K562 (cell line): ENCODE results near the gene OXA1L. TPM values are rescaled to one million over a fixed set of nuclear protein-coding genes. Genes with fewer than 3 reads are reported as not detected.

Experiments used
- EHMT2 ChIP-seq: fragments of 450-650 bp; IDR thresholded peaks from 2 replicates; pipeline ENCODE4 v1.6.1; 2018; ENCODE audit warnings: antibody characterized with exemption
- EP400 ChIP-seq: fragments of 450-650 bp; IDR thresholded peaks from 2 replicates; pipeline ENCODE4 v1.6.1; 2017; ENCODE audit warnings: antibody characterized with exemption, mild to moderate bottlenecking, moderate library complexity
- HNRNPLL ChIP-seq: fragments of 200-400 bp; formaldehyde crosslinking; IDR thresholded peaks from 2 replicates; pipeline ENCODE4 v1.6.1; 2017; ENCODE audit warnings: low read length, low read depth, mild to moderate bottlenecking; ENCODE audit not compliant: poor library complexity, severe bottlenecking
- HSF4 ChIP-seq: fragments of 250-450 bp; sonication (Bioruptor Pico); IDR thresholded peaks from 2 replicates; pipeline ENCODE4 v2.1.2; 2022; ENCODE audit warnings: mild to moderate bottlenecking, moderate library complexity, borderline replicate concordance
- PCBP1 ChIP-seq: fragments of 200-400 bp; formaldehyde crosslinking; IDR thresholded peaks from 2 replicates; pipeline ENCODE4 v1.6.1; 2018; ENCODE audit warnings: mild to moderate bottlenecking, low read depth, low read length; ENCODE audit not compliant: poor library complexity, severe bottlenecking
- POLR2AphosphoS2 ChIP-seq: IDR thresholded peaks from 2 replicates; pipeline ENCODE4 v1.6.1; 2012; ENCODE audit warnings: low read length, improper control_type of control experiment
- RBM22 ChIP-seq: fragments of 200-400 bp; formaldehyde crosslinking; IDR thresholded peaks from 2 replicates; pipeline ENCODE4 v1.6.1; 2018; ENCODE audit warnings: low read length, low read depth; ENCODE audit not compliant: poor library complexity, severe bottlenecking
- XRCC5 ChIP-seq: fragments of 200-400 bp; formaldehyde crosslinking; IDR thresholded peaks from 2 replicates; pipeline ENCODE4 v1.6.1; 2017; ENCODE audit warnings: low read depth, mild to moderate bottlenecking, low read length
- ZBTB17 ChIP-seq: fragments of 450-650 bp; formaldehyde crosslinking; IDR thresholded peaks from 2 replicates; pipeline ENCODE4 v1.4.0; 2020; ENCODE audit warnings: mild to moderate bottlenecking
- ZNF41 ChIP-seq: fragments of 250-450 bp; sonication (Bioruptor Pico); conservative IDR thresholded peaks from 2 replicates; pipeline ENCODE4 v1.4.0; 2020; ENCODE audit warnings: mild to moderate bottlenecking
- polyA plus RNA-seq, 8 experiments: library from polyadenylated mRNA; depleted of rRNA in 4 of 8; stranded (reverse) in 5 of 8; unstranded in 3 of 8; fragments of >200 nt; fragmentation: Nextera tagmentation in 2 of 8; fragmentation: Illumina TruSeq in 1 of 8; extraction: Ambion mirVana in 2 of 8; extraction: Trizol in 1 of 8; gene quantifications; 2 replicates each; pipeline versions ENCODE4 v1.2.1 to v1.2.3, GENCODE V29; 2011 to 2014; ENCODE audit warnings: inconsistent platforms in 1 of 8, missing spikeins in 1 of 8
- total RNA-seq, 7 experiments: library from RNA; depleted of rRNA in 6 of 7; stranded (reverse); fragments of >200 nt in 6 of 7; fragmentation: Illumina TruSeq in 2 of 7; extraction: Trizol in 2 of 7; gene quantifications; 2 replicates each; pipeline versions ENCODE4 v1.2.1 to v1.2.3, GENCODE V29; 2011 to 2021; ENCODE audit warnings: low replicate concordance in 1 of 7
- TF ChIP-seq, protein P1 (sequence below): fragments of 450-650 bp; formaldehyde crosslinking; IDR thresholded peaks from 2 replicates; pipeline ENCODE4 v1.4.0; 2022; ENCODE audit warnings: missing genetic modification characterization
- TF ChIP-seq, protein P2 (sequence below): IDR thresholded peaks from 3 replicates; pipeline ENCODE4 v1.6.1; 2011; ENCODE audit warnings: borderline replicate concordance, mild to moderate bottlenecking, moderate library complexity; ENCODE audit not compliant: insufficient read length; ENCODE audit errors: extremely low read depth
- TF ChIP-seq, protein P3 (sequence below), 2 experiments: fragments of 450-650 bp in 1 of 2; sonication (generic) in 1 of 2; formaldehyde crosslinking; conservative IDR thresholded peaks; 2 replicates each; pipeline versions ENCODE4 v1.4.0 to v1.8.1; 2020 to 2022; ENCODE audit warnings: mild to moderate bottlenecking in 1 of 2, missing genetic modification reagents in 1 of 2
- TF ChIP-seq, protein P4 (sequence below): IDR thresholded peaks from 2 replicates; pipeline ENCODE4 v1.6.1; 2011; ENCODE audit warnings: borderline replicate concordance, low read depth, mild to moderate bottlenecking, moderate library complexity, low read length; ENCODE audit not compliant: insufficient read depth, poor library complexity, severe bottlenecking
- TF ChIP-seq, protein P5 (sequence below): sonication (generic); formaldehyde crosslinking; IDR thresholded peaks from 2 replicates; pipeline ENCODE4 v1.4.0; 2020; ENCODE audit warnings: mild to moderate bottlenecking, missing genetic modification reagents

Gene OXA1L
- total and polyA plus RNA-seq, 9 of the 15 experiments (the other 6 are each of a cell fraction or from before 2014, with no cell fraction given) = 100 to 204 (median 145) TPM

DNA sequence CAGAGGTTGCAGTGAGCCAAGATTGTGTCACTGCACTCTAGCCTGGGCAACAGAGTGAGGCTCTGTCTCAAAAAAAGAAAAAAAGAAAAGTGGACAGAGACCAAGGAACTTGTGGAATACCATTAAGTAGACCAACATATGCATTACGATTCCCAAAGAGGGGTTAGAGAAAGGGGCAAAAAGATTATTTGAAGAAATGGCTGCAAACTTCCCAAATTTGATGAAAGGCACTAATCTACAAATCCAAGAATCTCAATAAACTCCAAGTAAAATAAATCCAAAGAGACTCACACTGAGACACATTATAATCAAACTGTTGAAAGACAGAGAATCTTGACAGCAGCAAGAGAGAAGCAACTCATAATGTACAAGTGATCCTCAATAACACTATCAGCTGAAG lies 4.8 kb upstream of the OXA1L start (continued):
- TF ChIP-seq PCBP1 (no peak), EHMT2 (no peak), XRCC5 (no peak), HNRNPLL (no peak), EP400 (no peak), RBM22 (no peak), HSF4 (CRISPR knock-in tag) (no peak), ZBTB17 (CRISPR knock-in tag) (no peak), POLR2AphosphoS2 (no peak), ZNF41 (CRISPR knock-in tag) (no peak)
- TF ChIP-seq, protein P1, sequence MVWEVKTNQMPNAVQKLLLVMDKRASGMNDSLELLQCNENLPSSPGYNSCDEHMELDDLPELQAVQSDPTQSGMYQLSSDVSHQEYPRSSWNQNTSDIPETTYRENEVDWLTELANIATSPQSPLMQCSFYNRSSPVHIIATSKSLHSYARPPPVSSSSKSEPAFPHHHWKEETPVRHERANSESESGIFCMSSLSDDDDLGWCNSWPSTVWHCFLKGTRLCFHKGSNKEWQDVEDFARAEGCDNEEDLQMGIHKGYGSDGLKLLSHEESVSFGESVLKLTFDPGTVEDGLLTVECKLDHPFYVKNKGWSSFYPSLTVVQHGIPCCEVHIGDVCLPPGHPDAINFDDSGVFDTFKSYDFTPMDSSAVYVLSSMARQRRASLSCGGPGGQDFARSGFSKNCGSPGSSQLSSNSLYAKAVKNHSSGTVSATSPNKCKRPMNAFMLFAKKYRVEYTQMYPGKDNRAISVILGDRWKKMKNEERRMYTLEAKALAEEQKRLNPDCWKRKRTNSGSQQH (CRISPR knock-in tag) = no peak
- TF ChIP-seq, protein P2, sequence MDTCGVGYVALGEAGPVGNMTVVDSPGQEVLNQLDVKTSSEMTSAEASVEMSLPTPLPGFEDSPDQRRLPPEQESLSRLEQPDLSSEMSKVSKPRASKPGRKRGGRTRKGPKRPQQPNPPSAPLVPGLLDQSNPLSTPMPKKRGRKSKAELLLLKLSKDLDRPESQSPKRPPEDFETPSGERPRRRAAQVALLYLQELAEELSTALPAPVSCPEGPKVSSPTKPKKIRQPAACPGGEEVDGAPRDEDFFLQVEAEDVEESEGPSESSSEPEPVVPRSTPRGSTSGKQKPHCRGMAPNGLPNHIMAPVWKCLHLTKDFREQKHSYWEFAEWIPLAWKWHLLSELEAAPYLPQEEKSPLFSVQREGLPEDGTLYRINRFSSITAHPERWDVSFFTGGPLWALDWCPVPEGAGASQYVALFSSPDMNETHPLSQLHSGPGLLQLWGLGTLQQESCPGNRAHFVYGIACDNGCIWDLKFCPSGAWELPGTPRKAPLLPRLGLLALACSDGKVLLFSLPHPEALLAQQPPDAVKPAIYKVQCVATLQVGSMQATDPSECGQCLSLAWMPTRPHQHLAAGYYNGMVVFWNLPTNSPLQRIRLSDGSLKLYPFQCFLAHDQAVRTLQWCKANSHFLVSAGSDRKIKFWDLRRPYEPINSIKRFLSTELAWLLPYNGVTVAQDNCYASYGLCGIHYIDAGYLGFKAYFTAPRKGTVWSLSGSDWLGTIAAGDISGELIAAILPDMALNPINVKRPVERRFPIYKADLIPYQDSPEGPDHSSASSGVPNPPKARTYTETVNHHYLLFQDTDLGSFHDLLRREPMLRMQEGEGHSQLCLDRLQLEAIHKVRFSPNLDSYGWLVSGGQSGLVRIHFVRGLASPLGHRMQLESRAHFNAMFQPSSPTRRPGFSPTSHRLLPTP = no peak
- TF ChIP-seq, protein P3, sequence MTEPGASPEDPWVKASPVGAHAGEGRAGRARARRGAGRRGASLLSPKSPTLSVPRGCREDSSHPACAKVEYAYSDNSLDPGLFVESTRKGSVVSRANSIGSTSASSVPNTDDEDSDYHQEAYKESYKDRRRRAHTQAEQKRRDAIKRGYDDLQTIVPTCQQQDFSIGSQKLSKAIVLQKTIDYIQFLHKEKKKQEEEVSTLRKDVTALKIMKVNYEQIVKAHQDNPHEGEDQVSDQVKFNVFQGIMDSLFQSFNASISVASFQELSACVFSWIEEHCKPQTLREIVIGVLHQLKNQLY (CRISPR knock-in tag; conservative IDR thresholded peaks at IDR 0.05) = no peak
- TF ChIP-seq, protein P4, sequence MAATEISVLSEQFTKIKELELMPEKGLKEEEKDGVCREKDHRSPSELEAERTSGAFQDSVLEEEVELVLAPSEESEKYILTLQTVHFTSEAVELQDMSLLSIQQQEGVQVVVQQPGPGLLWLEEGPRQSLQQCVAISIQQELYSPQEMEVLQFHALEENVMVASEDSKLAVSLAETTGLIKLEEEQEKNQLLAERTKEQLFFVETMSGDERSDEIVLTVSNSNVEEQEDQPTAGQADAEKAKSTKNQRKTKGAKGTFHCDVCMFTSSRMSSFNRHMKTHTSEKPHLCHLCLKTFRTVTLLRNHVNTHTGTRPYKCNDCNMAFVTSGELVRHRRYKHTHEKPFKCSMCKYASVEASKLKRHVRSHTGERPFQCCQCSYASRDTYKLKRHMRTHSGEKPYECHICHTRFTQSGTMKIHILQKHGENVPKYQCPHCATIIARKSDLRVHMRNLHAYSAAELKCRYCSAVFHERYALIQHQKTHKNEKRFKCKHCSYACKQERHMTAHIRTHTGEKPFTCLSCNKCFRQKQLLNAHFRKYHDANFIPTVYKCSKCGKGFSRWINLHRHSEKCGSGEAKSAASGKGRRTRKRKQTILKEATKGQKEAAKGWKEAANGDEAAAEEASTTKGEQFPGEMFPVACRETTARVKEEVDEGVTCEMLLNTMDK = no peak
- TF ChIP-seq, protein P5, sequence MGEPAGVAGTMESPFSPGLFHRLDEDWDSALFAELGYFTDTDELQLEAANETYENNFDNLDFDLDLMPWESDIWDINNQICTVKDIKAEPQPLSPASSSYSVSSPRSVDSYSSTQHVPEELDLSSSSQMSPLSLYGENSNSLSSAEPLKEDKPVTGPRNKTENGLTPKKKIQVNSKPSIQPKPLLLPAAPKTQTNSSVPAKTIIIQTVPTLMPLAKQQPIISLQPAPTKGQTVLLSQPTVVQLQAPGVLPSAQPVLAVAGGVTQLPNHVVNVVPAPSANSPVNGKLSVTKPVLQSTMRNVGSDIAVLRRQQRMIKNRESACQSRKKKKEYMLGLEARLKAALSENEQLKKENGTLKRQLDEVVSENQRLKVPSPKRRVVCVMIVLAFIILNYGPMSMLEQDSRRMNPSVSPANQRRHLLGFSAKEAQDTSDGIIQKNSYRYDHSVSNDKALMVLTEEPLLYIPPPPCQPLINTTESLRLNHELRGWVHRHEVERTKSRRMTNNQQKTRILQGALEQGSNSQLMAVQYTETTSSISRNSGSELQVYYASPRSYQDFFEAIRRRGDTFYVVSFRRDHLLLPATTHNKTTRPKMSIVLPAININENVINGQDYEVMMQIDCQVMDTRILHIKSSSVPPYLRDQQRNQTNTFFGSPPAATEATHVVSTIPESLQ (CRISPR knock-in tag) = no peak
